HG02938 (cell line): ENCODE results near the gene RPL10A.
"Not testable (repeated sequence)": the region's sequence is repeated elsewhere in the genome, so short reads cannot be mapped to it uniquely, and the experiment has no call there.

Source experiments
- ATAC-seq: cut with Tn5 transposase; IDR thresholded peaks from one replicate; pipeline ENCODE4 v1.9.1; 2021; ENCODE audit warnings: mild to moderate bottlenecking, moderate library complexity; ENCODE audit not compliant: unreplicated experiment

RPL10A gene

GRCh38 chr6:35506536-35506935 lies 38.3 kb downstream of the RPL10A start:
- no peak for ATAC-seq

- ATAC-seq, result no peak
Measured at GRCh38 chr6:35507221-35507620, 39.0 kb downstream of the RPL10A start.

GRCh38 chr6:35508027-35508426 lies 39.8 kb downstream of the RPL10A start:
- no peak for ATAC-seq

- ATAC-seq, result no peak
Measured at GRCh38 chr6:35508542-35508941, 40.3 kb downstream of the RPL10A start.

- no peak for ATAC-seq
Measured at GRCh38 chr6:35510916-35511561, 42.8 kb downstream of the RPL10A start.

- no peak for ATAC-seq
Measured at GRCh38 chr6:35511562-35511941, 43.4 kb downstream of the RPL10A start.

GRCh38 chr6:35512006-35512405 lies 43.8 kb downstream of the RPL10A start:
- ATAC-seq, result no peak

- ATAC-seq, result no peak
Measured at GRCh38 chr6:35512740-35513139, 44.5 kb downstream of the RPL10A start, which contains the start of gene TULP1. TULP1 (minus strand) TSS chr6:35512896; CDS start chr6:35512858, 38 bp downstream.

GRCh38 chr6:35514587-35514986 lies 46.4 kb downstream of the RPL10A start:
- ATAC-seq, result no peak

GRCh38 chr6:35515939-35516338 lies 47.7 kb downstream of the RPL10A start:
- not testable (repeated sequence) for ATAC-seq

- ATAC-seq, result no peak
Measured at GRCh38 chr6:35516712-35517111, 48.5 kb downstream of the RPL10A start.

GRCh38 chr6:35517978-35518377 lies 49.8 kb downstream of the RPL10A start:
- not testable (repeated sequence) for ATAC-seq

GRCh38 chr6:35518566-35519312 lies 50.5 kb downstream of the RPL10A start:
- no peak for ATAC-seq

GRCh38 chr6:35519313-35520015 lies 51.3 kb downstream of the RPL10A start:
- no peak for ATAC-seq
